B cell (primary cell): ENCODE results near the gene CYP27C1. TPM values are rescaled to one million over a fixed set of nuclear protein-coding genes. Genes with fewer than 3 reads are reported as not detected.
A peak's percentile ranks its signal among the peaks of the same experiment; 100 is the strongest.

Experiments
- ATAC-seq: fragments of 200-7000 bp; cut with Tn5 transposase; one replicate; pipeline ENCODE4 v1.10.0; 2021; ENCODE audit warnings: low read depth, mild to moderate bottlenecking, moderate number of reproducible peaks, moderate library complexity
- CTCF ChIA-PET: fragments of 350-600 bp; sonication (Branson Sonifier 250); formaldehyde crosslinking; loops from one replicate; lab custom pipeline; 2021; ENCODE audit warnings: antibody characterized with exemption, inconsistent platforms; lab: Charles Lee
- POLR2A ChIA-PET: fragments of 350-600 bp; sonication (Branson Sonifier 250); formaldehyde crosslinking; loops from one replicate; lab custom pipeline; 2021; ENCODE audit warnings: antibody characterized with exemption; lab: Charles Lee
- DNase-seq: peaks from one replicate; pipeline ENCODE4 v3.0.0; 2013
- H2AFZ ChIP-seq: 2 replicates; pipeline ENCODE4 v1.6.1; 2012; ENCODE audit warnings: mild to moderate bottlenecking, low read depth, low read length; ENCODE audit not compliant: insufficient read depth, poor library complexity, severe bottlenecking
- H3K27ac ChIP-seq, 2 donors: 1 replicate in 1 of 2; 2 replicates in 1 of 2; pipeline ENCODE4 v1.5.1; 2012 to 2013; ENCODE audit warnings: low read length in 2 of 2, mild to moderate bottlenecking in 2 of 2, moderate library complexity in 1 of 2
- H3K27me3 ChIP-seq, 4 experiments: fragments of 200-600 bp in 1 of 4; sonication (generic) in 1 of 4; replicated peaks in 1 of 4; 1 replicate in 2 of 4; 2 replicates in 2 of 4; pipeline versions ENCODE4 v1.6.1 to v1.7.0; 2013 to 2016; ENCODE audit warnings: low read length in 3 of 4, mild to moderate bottlenecking in 2 of 4, mixed read lengths in 1 of 4, moderate library complexity in 1 of 4; ENCODE audit not compliant: insufficient read depth in 4 of 4, control insufficient read depth in 3 of 4; ENCODE audit errors: control extremely low read depth in 1 of 4
- H3K36me3 ChIP-seq, 2 experiments: replicated peaks in 1 of 2; 1 replicate in 1 of 2; 2 replicates in 1 of 2; pipeline versions ENCODE4 v1.6.1 to v1.7.1; 2013; ENCODE audit warnings: low read length in 1 of 2; ENCODE audit not compliant: insufficient read depth in 2 of 2, control insufficient read depth in 1 of 2; ENCODE audit errors: control extremely low read depth in 1 of 2, extremely low read depth in 1 of 2
- H3K4me1 ChIP-seq, 2 donors: fragments of 200-600 bp in 1 of 2; sonication (generic) in 1 of 2; 1 replicate in 1 of 2; 2 replicates in 1 of 2; pipeline versions ENCODE4 v1.5.1 to v1.6.1; 2013 to 2017; ENCODE audit warnings: low read length in 2 of 2; ENCODE audit not compliant: control insufficient read depth in 2 of 2, insufficient read depth in 2 of 2
- H3K4me2 ChIP-seq: replicated peaks from 2 replicates; pipeline ENCODE3; 2012; ENCODE audit warnings: mild to moderate bottlenecking, low read depth, low read length; ENCODE audit not compliant: poor library complexity, severe bottlenecking
- H3K4me3 ChIP-seq, 5 experiments: fragments of 200-600 bp in 1 of 5; sonication (generic) in 1 of 5; 1 replicate in 3 of 5; 2 replicates in 2 of 5; pipeline versions ENCODE4 v1.5.1 to v1.7.0; 2011 to 2016; ENCODE audit warnings: low read length in 4 of 5, mild to moderate bottlenecking in 4 of 5, low read depth in 2 of 5, control low read depth in 1 of 5, moderate library complexity in 1 of 5; ENCODE audit not compliant: insufficient read depth in 1 of 5; ENCODE audit errors: control extremely low read depth in 1 of 5, extremely low read depth in 1 of 5
- H3K79me2 ChIP-seq: fragments of 200-600 bp; sonication (generic); one replicate; pipeline ENCODE4 v1.6.0; 2016; ENCODE audit warnings: low read length; ENCODE audit not compliant: control insufficient read depth, insufficient read depth
- H3K9ac ChIP-seq: fragments of 200-600 bp; sonication (generic); 2 replicates; pipeline ENCODE4 v1.6.1; 2017; ENCODE audit warnings: mild to moderate bottlenecking, low read length, moderate library complexity
- H3K9me3 ChIP-seq, 3 donors: one replicate each; pipeline versions ENCODE4 v1.6.1 to v1.7.1; 2013; ENCODE audit warnings: low read length in 2 of 3; ENCODE audit not compliant: control insufficient read depth in 2 of 3, insufficient read depth in 1 of 3; ENCODE audit errors: control extremely low read depth in 1 of 3
- H4K20me1 ChIP-seq: 2 replicates; pipeline ENCODE4 v1.6.0; 2012; ENCODE audit warnings: mild to moderate bottlenecking, low read length; ENCODE audit not compliant: insufficient read depth, control insufficient read depth, poor library complexity, severe bottlenecking
- H3K27ac Mint-ChIP-seq: one replicate; pipeline ENCODE4 v1.8.0; 2021; ENCODE audit warnings: mixed read lengths
- H3K27me3 Mint-ChIP-seq: one replicate; pipeline ENCODE4 v1.8.0; 2021; ENCODE audit warnings: mixed read lengths
- H3K4me1 Mint-ChIP-seq: one replicate; pipeline ENCODE4 v1.8.0; 2021; ENCODE audit warnings: mixed read lengths
- H3K4me3 Mint-ChIP-seq: one replicate; pipeline ENCODE4 v1.8.0; 2021; ENCODE audit warnings: mixed read lengths
- H3K9me3 Mint-ChIP-seq: one replicate; pipeline ENCODE4 v1.8.0; 2022; ENCODE audit warnings: mixed read lengths; ENCODE audit not compliant: insufficient read depth
- CTCF ChIP-seq: fragments of 200-600 bp; IDR thresholded peaks from one replicate; pipeline ENCODE4 v1.8.0; 2022; ENCODE audit warnings: antibody characterized with exemption, mild to moderate bottlenecking
- EZH2 ChIP-seq: IDR thresholded peaks from 2 replicates; pipeline ENCODE4 v1.6.1; 2012; ENCODE audit warnings: borderline replicate concordance, low read depth, mild to moderate bottlenecking, moderate library complexity, low read length; ENCODE audit not compliant: insufficient read depth, poor library complexity, severe bottlenecking
- WGBS: methylation state at CpG from one replicate; pipeline ENCODE4 v1.1.5; 2013; ENCODE audit warnings: missing lambda C conversion rate; ENCODE audit not compliant: insufficient coverage; 5-methylcytosine and 5-hydroxymethylcytosine counted together
- intact Hi-C: fragments of 100-400 bp; cut with micrococcal nuclease; formaldehyde crosslinking; loops from one replicate; pipeline ENCODE4 v1.10.0; 2022
- polyA plus RNA-seq: library from polyadenylated mRNA; depleted of rRNA; stranded (reverse); fragments of >200 nt; gene quantifications from 2 replicates; pipeline ENCODE4 v1.2.3, GENCODE V29; 2012
- total RNA-seq, 2 donors: library from RNA; stranded (reverse); fragments of 120-200 nt in 1 of 2; gene quantifications; 1 replicate in 1 of 2; 2 replicates in 1 of 2; pipeline versions ENCODE4 v1.2.3 to v1.2.4, GENCODE V29; 2013 to 2022

Gene CYP27C1
- total and polyA plus RNA-seq, 2 donors (not counting 1 experiment from before 2014, with no cell fraction given) = not detected

- no peak overlapping the region for H3K4me3 ChIP-seq
- no CpG with 5 or more reads among the region's 2 CpGs for WGBS
- no peak for ATAC-seq
These were observed 60.6 kb downstream of the CYP27C1 start for GRCh38 chr2:127159543-127159942.

More at GRCh38 chr2:127159543-127159942, 60.6 kb downstream of the CYP27C1 start:
- no peak overlapping the region for H3K9ac ChIP-seq
- peaks cover 0 to 3% (median 0%) of the 10 kb centered on the region in 3 donors for H3K9me3 ChIP-seq
- ChIA-PET CTCF (interaction anchor here (2.0 kb wide), 1 partner anchor 91 kb away, joined by 10 read pairs; no protein-coding TSS in a partner anchor), POLR2A (no interaction called here)
- H3K27me3 Mint-ChIP-seq = no peaks in the 10 kb centered on the region
- no peak overlapping the region for H3K27ac ChIP-seq
- H3K4me1 Mint-ChIP-seq = peaks cover 30% of the 10 kb centered on the region
- peaks cover 0 to 4% (median 0%) of the 10 kb centered on the region in 4 experiments for H3K27me3 ChIP-seq
- no peak overlapping the region for H2AFZ ChIP-seq
- H3K27ac Mint-ChIP-seq = no peak overlapping the region
- no peaks in the 10 kb centered on the region for H4K20me1 ChIP-seq
- no peak for DNase-seq
- peaks cover 22 to 42% of the 10 kb centered on the region in 2 donors for H3K4me1 ChIP-seq
- no peak for TF ChIP-seq EZH2
- no peak for TF ChIP-seq CTCF
- no peaks in the 10 kb centered on the region for H3K79me2 ChIP-seq
- H3K36me3 ChIP-seq = no peaks in the 10 kb centered on the region
- peak overlapping the region; percentile 64 for H3K4me2 ChIP-seq
- H3K9me3 Mint-ChIP-seq = no peaks in the 10 kb centered on the region
- no peak overlapping the region for H3K4me3 Mint-ChIP-seq
- intact Hi-C loops = loop anchor here (5.0 kb wide), 1 partner anchor 72 kb away; no protein-coding TSS in a partner anchor
